NK-92 treated with Interleukin-12 subunit alpha and Interleukin-12 subunit beta, amount 100 ng/mL, for 24 hours (cell line): ENCODE data around the gene PM20D1.
"Not testable (repeated sequence)": the region's sequence is repeated elsewhere in the genome, so short reads cannot be mapped to it uniquely, and the experiment has no call there.

ENCODE experiments used
- DNase-seq: peaks from one replicate; lab custom pipeline; 2025; lab: John Stamatoyannopoulos, UW

PM20D1 gene

DNA sequence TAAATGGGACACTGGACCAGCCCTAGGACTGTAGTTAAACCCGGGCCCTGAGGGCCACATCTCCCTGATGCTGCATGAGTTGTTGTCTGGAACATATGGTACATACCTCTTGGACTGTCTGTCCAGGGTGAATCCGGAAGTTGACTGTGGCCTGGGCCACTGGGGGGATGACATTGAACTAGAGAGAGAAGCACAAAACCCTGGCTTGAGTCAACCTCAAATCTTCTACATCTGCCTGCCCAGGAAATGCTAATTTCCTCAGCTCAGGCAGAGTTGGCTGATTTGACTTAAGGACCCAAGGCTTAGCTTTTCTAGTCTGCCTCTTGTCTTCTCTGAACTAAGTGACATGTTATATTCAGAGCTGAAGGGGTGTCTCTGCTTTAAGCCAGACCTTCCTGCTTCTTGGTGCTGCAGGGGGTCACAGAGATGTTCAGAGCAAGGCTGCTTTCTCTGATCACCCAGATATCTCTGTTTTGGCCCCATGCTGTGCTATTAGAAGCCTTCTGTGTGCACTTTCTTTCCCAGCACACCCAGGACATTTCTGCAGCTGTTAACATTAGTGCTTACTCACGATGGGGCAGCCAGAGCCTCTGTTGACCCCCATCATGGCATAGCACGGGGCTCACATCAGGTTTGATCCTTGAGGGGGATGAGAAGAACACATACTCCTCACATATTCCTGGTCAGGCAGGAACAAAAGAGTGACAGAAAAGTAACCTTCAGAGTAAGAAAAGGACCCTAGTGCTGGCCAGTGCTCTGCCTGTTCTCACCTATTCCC is 9.6 kb downstream of the PM20D1 start:
- DNase-seq: no peak

GRCh38 chr1:205837382-205837970 is 12.5 kb downstream of the PM20D1 start:
- DNase-seq: no peak

- no peak for DNase-seq
Measured at GRCh38 chr1:205834751-205835150, 15.2 kb downstream of the PM20D1 start.

DNA sequence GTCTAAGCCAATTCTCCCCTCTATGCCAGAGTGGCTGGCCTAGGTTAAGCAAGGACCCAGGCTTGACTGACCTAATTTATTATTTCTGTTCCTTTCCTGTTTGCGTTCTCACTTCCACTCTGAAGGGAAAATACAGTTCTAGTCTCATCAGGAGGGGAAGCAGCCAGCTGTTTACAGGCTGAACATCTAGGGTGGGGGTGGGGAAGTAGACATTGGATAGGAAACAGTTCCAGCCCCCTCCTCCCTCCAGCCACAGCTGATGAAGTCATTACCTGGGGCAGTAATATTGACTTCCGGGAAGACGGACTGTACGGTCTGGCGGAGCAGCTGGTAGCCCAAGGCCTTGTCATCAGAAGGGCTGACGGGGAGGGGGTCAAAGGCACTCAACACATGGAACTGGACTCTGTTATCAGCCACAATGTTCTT is 17.6 kb downstream of the PM20D1 start:
- DNase-seq: no peak

GRCh38 chr1:205827623-205828022 is 22.3 kb downstream of the PM20D1 start:
- DNase-seq: no peak

DNA sequence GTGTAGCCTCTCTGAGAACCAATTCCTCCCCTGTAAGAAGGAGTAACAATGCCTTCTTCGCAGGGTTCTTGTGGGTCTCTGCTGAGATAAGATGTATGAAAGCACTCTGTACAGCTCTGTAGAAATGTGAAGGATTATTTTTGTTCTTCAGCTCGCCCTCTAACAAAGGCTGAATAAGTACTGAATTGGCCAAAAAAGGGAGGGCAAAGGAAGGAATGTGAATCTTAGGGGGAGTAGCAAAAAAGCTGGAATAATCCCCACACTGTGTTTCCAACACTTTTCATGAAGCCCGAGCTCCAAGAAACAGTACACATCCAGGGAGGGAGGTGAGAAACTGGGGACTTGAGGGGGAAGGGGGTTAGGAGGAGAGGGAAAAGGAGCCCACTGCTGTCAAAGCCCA is 22.9 kb downstream of the PM20D1 start:
- DNase-seq: no peak

DNA sequence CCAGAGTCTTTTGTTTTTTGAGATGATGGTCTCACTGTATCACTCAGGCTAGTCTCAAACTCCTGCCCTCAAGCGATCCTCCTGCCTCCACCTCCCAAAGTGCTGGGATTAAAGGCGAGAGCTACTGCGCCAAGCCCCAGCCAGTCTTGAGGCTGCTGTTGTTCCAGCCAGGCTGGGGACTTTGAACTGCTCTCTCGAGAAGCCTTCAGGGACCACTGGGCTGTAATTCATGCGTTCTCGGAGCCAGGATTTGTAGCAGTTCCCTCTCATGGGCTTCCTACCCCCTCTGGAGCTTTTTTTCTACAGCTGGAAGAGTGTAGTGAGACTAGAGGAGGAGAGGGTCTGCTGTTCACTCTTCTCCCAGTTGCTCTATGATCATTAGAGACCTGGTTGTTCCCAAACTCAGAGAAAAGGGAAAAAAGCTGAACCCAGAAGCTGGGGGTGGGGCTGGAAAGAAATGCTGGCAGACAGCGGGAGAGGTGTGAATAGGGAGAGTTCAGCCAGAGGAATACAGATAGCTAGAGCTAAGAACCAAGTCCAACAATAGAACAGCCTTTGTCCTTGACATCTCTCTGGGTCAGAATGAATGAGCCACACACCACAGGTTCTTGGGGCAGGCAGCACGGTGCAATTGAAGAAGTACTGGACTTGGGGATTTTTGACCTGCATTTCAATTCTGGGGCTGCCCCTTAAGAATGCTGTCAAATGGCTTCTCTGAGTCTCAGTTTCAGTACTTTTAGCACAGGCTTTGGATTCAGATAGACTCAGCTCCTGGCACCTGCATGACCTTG is 23.7 kb downstream of the PM20D1 start:
- DNase-seq: no peak

GRCh38 chr1:205824180-205824579 is 25.8 kb downstream of the PM20D1 start:
- no peak for DNase-seq

GRCh38 chr1:205823260-205823659 is 26.7 kb downstream of the PM20D1 start:
- not testable (repeated sequence) for DNase-seq

GRCh38 chr1:205822397-205822796 is 27.5 kb downstream of the PM20D1 start:
- no peak for DNase-seq

DNA sequence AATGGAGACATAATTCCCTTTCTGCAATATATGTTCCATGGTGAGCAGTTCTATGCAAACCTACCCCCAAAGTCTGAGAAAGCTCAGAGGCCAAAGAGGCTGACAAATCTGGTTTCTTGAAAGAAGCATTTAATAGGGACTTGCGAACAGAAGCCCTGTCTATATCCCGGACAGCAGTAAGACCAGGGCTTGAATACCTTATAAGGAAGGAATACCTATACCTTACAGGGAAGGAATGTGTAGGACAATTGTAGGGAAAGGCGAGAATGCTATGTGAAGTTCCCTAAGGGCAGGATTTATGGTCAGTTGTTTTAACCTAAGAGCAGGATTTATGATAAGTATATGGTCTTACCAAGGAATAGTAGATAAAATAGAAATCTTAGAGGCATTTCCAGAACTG is 31.9 kb downstream of the PM20D1 start:
- no peak for DNase-seq

DNA sequence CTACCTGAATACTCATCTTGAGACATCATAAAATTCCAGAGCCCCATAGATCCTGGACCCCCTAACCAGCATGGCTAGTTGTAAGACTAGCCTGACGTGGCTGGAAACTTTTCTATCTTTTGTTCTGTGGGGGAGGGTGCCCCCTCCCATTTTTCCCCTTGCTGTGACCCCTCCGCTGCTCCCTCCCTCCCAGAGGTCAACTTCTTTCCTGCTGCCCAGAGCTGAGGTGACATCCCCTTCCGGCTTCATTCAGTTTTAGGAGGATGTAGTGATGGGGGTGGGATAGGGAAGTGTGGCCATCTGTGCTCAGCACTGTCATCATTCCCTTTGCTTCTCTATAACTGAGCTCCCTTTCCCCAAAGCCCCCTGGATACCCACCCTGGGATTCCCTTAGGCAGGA is 32.6 kb downstream of the PM20D1 start:
- DNase-seq: no peak

- DNase-seq: no peak
Measured at GRCh38 chr1:205813755-205814058, 36.2 kb downstream of the PM20D1 start.

GRCh38 chr1:205812878-205813754 is 36.8 kb downstream of the PM20D1 start, which contains the start of gene SLC41A1:
Gene SLC41A1 (minus strand): TSS chr1:205813198. CDS start chr1:205810441, 2,757 bp downstream.
- DNase-seq: peak; percentile 91

- no peak for DNase-seq
Measured at GRCh38 chr1:205812271-205812877, 37.6 kb downstream of the PM20D1 start.

- DNase-seq: no peak
Measured at GRCh38 chr1:205811660-205812059, 38.3 kb downstream of the PM20D1 start.

- no peak for DNase-seq
Measured at GRCh38 chr1:205810448-205811157, 39.3 kb downstream of the PM20D1 start.

DNA sequence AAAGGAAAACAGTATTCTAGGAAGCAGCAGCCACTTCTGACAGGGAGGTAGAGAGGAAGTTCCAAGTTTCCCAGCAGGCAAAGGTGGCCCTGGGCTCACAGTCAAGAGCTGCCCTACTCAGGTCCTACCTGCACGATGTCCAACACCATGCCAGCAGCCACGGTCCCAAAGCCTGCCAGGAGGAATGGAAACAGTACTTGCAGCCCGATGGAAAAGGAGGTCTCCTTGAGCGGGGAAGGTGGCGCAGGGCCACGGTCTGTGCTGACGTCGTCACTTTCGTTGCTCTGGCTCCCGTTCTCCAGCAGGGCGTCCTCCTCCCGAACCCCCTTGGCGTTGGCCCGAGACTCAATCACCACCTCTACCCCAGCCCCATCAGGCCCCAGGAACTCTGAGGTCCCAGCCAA is 40.0 kb downstream of the PM20D1 start:
- no peak for DNase-seq

DNA sequence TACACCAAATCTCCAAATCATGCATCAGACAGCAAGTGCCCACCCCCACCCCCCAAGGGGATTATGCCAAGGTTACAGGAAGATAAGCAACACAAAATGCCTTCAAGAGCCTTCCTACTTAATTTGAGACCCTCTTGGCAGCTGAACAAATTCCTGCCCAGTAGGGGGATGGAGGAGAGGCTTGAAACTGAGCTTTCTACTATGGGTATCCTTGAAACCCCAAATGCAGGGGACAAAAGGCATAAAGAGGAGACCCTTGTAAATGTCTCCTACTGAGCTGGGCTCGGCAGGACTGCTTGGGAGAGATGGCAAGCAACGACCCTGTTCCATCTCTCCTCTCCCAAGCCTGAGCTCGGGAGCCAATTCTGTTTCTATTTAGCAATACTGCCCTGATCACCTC is 40.5 kb downstream of the PM20D1 start:
- no peak for DNase-seq

- DNase-seq: no peak
Measured at GRCh38 chr1:205805082-205805711, 44.7 kb downstream of the PM20D1 start.
